AG09319 (cell line): ENCODE results near the gene CDCA3.
"Not testable (repeated sequence)": the region's sequence is repeated elsewhere in the genome, so short reads cannot be mapped to it uniquely, and the experiment has no call there.

Experiments
- DNase-seq: peaks from one replicate; pipeline ENCODE4 v3.0.0-alpha.2; 2010; ENCODE audit warnings: low read depth; ENCODE audit errors: extremely low read depth
- TF ChIP-seq, protein P1 (sequence below): IDR thresholded peaks from 2 replicates; pipeline ENCODE4 v1.5.1; 2011; ENCODE audit warnings: low read depth, mild to moderate bottlenecking, inconsistent platforms, low read length, moderate library complexity

Gene CDCA3

DNA sequence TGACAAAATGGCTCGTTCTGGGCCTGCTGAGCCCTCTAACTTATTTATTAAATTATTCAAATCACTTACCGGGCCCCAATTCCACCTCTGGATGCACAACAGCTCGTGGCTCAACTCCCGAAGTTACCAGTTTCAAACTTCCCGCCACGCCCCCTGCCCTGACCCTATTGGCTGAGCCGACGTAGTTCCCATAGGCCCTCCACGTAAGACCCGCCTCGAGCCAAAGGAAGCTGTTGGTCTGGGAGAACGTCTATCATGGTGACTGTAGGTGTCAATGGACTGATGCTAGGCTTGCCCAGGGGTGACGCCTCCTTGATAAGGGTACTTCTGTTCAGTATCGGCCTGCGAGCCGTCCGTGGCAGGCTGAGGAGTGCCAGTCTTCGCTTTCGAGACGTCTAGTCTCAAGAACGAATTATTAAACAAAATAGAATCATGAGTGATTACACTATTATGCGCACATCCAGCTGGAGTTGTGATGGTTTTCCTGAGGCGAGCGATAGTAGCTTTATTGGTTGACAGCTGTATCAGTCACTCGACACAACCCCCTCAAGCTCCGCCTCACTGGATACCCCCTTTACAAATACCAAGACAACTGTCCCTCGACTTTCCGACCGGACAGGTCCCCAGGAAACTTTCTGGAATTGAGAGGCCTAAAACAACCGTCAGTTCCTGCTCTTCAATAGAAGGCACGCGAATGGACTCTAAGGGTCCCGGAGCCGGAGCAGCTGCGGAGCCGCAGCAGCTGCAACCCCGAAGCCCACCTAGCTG lies at the start of gene CDCA3:
Gene CDCA3 (minus strand): TSS at position 134 of the 768 bp plus-strand sequence. CDS start 334 bp downstream, outside the sequence.
- TF ChIP-seq, protein P1, sequence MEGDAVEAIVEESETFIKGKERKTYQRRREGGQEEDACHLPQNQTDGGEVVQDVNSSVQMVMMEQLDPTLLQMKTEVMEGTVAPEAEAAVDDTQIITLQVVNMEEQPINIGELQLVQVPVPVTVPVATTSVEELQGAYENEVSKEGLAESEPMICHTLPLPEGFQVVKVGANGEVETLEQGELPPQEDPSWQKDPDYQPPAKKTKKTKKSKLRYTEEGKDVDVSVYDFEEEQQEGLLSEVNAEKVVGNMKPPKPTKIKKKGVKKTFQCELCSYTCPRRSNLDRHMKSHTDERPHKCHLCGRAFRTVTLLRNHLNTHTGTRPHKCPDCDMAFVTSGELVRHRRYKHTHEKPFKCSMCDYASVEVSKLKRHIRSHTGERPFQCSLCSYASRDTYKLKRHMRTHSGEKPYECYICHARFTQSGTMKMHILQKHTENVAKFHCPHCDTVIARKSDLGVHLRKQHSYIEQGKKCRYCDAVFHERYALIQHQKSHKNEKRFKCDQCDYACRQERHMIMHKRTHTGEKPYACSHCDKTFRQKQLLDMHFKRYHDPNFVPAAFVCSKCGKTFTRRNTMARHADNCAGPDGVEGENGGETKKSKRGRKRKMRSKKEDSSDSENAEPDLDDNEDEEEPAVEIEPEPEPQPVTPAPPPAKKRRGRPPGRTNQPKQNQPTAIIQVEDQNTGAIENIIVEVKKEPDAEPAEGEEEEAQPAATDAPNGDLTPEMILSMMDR, result no peak
- peak; percentile 95 for DNase-seq

DNA sequence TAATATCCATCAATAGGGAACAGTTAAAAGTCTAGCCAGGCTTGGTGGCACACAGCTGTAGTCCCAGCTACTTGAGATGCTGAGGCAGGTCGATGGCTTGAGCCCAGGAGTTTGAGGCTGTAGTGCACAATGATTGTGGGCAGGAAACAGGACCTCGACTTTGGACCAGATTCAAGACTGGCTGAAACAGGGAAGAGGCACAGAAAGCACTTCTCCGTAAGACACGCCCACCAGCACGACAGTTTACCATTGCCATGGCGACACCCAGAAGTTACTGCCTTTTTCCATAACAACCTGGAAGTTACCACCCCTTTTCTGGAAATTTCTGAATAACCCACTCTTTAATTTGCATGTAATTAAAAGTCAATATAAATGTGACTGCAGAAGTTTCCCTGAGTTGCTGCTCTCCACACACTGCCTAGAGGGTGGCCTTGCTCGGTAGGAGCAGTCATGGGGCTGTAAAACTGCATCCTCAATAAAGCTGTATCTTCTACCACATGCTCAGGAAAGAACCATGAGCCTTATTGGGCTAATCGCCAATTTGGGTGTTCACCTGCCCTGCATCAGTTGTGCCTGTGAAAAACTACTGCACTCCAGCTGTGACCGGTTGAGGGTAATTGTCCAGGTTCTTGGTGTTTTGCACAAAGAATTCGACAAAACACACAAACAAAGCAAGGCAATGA lies 48.9 kb upstream of the CDCA3 start:
- TF ChIP-seq, protein P1, result no peak
- DNase-seq, result no peak

DNA sequence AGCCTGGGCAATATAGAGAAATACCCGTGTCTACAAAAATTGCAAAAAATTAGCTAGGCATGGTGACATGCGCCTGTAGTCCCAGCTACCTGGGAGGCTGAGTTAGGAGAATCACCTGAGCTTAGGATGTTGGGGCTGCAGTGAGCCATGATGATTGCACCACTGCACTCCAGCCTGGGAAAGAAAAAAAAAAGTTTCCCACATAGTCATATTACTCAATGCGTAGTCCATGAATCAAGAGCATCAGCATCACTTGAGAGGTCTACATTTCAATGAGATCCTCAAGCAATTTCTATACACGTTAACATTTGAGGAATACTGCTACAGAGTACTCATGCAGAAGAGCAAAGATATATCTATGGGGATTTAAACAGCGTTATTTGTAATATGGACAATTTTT lies 48.3 kb upstream of the CDCA3 start:
- DNase-seq, result no peak

DNA sequence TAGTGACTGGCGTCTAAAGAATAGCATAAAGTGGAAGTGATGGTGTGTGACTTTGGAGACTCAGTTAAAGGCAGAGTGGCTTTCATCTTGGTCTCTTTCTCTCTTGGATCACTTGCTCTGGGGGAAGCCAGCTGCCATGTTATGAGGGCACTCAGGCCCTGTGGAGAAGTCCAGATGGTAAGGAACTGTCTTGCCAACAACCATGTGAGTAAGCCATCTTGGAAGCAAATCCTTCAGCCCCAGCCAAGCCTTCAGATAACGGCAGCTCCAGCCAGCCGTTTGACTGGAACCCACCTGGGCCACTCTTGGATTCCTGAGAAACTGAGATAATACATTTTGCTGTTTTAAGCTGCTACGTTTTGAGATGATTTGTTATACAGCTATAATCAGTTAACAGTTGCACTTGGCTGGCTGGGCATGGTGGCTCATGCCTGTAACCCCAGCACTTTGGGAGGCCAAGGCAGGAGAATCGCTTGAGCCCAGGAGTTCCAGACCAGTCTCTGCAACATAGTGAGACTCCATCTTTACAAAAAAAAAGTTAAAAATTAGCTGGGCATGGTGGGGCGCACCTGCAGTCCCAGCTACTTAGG lies 45.9 kb upstream of the CDCA3 start:
- no peak for DNase-seq
- TF ChIP-seq, protein P1, result no peak

More for the DNA sequence above, 48.3 kb upstream of the CDCA3 start:
- TF ChIP-seq, protein P1, result no peak

DNA sequence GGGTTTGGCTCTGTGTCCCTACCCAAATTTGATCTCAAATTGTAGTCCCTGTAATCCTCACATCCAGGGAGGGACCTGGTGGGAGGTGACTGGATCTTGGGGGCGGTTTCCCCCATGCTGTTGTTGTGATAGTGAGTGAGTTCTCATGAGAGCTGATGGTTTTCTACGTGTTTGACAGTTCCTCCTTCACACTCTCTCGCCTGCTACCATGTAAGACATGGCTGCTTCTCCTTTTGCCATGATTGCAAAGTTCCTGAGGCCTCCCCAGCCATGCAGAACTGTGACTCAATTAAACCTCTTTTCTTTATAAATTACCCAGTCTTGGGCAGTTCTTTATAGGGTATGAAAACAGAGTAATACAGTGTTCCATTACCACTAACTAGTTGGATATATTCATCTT lies 43.2 kb upstream of the CDCA3 start:
- DNase-seq, result no peak
- TF ChIP-seq, protein P1, result no peak

DNA sequence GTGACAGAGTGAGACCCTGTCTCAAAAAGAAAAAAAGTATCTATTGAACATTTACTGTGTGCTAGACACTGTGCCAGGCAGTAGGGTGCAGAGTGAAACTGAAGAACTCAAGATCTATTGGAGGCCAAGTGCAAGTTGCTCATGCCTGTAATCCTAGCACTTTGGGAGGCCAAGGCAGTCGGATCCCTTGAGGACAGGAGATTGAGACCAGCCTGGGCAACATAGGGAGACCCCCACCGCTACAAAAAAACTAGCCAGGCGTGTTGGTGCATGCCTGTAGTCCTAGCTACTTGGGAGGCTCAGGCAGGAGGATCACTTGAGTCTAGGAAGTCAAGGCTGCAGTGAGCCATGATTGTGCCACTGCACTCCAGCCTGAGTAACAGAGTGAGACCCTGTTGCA lies 41.6 kb upstream of the CDCA3 start:
- DNase-seq, result not testable (repeated sequence)

DNA sequence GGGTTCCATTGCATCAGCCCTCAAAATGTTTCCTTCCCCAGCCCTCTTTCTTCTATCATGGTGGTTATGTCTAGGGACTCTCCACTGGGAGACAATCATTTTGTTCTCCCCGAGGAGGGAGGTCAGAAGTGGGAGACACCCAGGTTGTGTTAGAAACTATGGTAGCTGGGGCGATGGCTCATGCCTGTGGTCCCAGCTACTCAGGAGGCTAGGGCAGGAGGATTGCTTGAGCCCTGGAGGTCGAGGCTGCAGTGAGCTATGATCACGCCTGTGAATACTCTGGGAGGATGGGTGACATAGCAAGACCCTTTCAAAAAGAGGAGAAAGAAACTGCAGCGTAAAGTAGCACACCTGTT lies 40.5 kb upstream of the CDCA3 start:
- TF ChIP-seq, protein P1, result no peak
- DNase-seq, result no peak
